Type B pancreatic cell (in vitro differentiated cells): ENCODE results near the gene ABHD8. TPM values are rescaled to one million over a fixed set of nuclear protein-coding genes. Genes with fewer than 3 reads are reported as not detected.

Experiments used
- DNase-seq: peaks from one replicate; pipeline ENCODE4 v3.0.0; 2021; ENCODE audit warnings: mixed read lengths; ENCODE audit not compliant: unreplicated experiment; ENCODE audit errors: extremely low spot score
- H3K27ac Mint-ChIP-seq: 2 replicates; pipeline ENCODE4 v1.8.0; 2021; ENCODE audit warnings: mild to moderate bottlenecking, mixed read lengths
- H3K27me3 Mint-ChIP-seq: 2 replicates; pipeline ENCODE4 v1.8.0; 2021; ENCODE audit warnings: mixed read lengths
- H3K36me3 Mint-ChIP-seq: 2 replicates; pipeline ENCODE4 v1.8.0; 2021; ENCODE audit warnings: mixed read lengths
- H3K4me1 Mint-ChIP-seq: one replicate; pipeline ENCODE4 v1.8.0; 2021; ENCODE audit warnings: mixed read lengths; ENCODE audit not compliant: unreplicated experiment
- H3K4me3 Mint-ChIP-seq: 2 replicates; pipeline ENCODE4 v1.8.0; 2021; ENCODE audit warnings: mild to moderate bottlenecking, mixed read lengths
- H3K9me3 Mint-ChIP-seq: 2 replicates; pipeline ENCODE4 v1.8.0; 2021; ENCODE audit warnings: mixed read lengths
- total RNA-seq: library from RNA; stranded (reverse); gene quantifications from 2 replicates; pipeline ENCODE4 v1.2.1, GENCODE V29; 2021; ENCODE audit warnings: low replicate concordance
- TF ChIP-seq, protein P1 (sequence below): fragments of 200-600 bp; sonication (generic); conservative IDR thresholded peaks from 2 replicates; pipeline ENCODE4 v1.5.0; 2021; ENCODE audit warnings: antibody characterized with exemption, mild to moderate bottlenecking

ABHD8 gene
- total RNA-seq, 1 donor from 2014 or later, result 14.3 TPM

DNA sequence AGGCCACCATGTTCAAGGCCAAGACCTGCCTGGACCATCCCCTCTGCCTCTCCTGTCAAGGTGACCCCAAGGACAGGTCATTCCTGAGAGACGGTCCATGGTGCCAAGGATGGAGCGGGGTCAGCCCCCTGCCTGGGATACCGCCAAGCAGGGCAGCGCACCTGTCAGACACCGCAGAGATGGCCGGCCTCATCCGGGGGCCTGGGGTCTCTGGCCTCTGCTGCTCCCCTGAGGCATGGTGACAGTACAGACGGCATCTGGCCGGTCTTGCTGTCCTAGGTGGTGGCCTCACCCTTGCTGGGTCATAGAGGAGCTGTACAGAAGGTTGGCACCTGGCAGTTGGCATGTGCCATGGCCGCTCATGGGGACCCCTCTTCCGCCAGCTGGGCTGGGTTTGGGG is 17.2 kb upstream of the ABHD8 start:
- no peak for DNase-seq
- Mint-ChIP-seq H3K9me3 (no peaks in the 10 kb centered on the region), H3K27me3 (no peaks in the 10 kb centered on the region), H3K36me3 (peaks cover 8% of the 10 kb centered on the region), H3K4me3 (no peak overlapping the region), H3K27ac (no peak overlapping the region), H3K4me1 (no peaks in the 10 kb centered on the region)
- TF ChIP-seq, protein P1, sequence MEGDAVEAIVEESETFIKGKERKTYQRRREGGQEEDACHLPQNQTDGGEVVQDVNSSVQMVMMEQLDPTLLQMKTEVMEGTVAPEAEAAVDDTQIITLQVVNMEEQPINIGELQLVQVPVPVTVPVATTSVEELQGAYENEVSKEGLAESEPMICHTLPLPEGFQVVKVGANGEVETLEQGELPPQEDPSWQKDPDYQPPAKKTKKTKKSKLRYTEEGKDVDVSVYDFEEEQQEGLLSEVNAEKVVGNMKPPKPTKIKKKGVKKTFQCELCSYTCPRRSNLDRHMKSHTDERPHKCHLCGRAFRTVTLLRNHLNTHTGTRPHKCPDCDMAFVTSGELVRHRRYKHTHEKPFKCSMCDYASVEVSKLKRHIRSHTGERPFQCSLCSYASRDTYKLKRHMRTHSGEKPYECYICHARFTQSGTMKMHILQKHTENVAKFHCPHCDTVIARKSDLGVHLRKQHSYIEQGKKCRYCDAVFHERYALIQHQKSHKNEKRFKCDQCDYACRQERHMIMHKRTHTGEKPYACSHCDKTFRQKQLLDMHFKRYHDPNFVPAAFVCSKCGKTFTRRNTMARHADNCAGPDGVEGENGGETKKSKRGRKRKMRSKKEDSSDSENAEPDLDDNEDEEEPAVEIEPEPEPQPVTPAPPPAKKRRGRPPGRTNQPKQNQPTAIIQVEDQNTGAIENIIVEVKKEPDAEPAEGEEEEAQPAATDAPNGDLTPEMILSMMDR, result no peak

DNA sequence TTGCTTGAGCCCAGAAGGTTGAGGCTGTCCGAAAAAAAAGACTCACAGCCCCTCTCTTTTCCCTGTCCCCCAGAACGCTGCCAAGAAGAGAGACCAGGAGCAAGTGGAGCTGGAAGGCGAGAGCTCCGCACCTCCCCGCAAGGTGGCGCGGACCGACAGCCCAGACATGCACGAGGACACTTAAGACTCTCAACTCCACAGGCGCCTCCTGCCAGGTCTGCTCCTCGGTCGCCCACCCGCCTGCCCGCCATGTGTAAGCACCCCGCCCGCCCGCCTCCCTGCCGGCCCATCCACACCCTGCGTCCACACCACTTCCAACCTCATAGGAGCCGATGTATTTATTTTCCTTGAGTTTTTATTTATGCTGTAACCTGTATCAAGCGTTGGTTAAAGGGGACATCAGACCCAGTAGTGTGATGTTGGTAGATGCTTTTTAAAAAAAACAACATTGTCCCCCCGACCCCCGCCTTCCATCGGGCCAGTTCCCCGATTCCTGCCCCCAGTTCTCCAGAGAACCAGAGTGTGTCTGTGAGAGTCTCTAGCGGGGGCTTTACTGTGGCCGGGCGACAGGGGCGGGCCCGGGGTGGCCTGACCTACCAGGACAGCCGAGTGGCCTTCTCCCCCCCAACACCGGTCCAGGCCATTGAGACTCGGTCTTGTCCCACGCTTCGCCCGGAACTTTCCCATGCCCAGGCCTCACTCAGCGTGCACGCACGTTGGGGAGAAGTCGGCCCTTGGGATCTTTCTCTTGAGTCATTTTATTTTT is 16.4 kb upstream of the ABHD8 start:
- DNase-seq, result no peak
- Mint-ChIP-seq H3K4me3 (no peak overlapping the region), H3K27ac (no peak overlapping the region)

DNA sequence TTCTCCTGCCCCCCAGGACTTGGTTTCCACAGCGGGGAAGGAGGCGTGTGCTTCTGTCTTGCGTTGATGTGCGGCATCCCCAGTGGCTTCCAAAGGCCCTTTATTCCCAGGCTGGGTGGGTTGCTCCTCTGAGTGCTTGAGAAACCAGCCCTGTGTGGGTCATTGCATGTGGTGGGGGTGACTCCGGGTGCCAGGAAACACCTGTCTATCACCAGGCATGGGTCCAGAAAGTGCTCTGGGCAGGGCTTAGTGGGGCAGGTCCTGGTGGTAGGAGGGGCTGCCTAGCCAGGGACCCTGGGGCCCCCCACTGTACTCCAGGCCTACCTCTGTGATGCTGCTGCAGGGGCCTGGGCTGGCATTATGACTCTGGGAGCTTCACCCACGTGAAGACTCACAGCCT is 15.7 kb upstream of the ABHD8 start:
- Mint-ChIP-seq H3K4me3 (no peak overlapping the region), H3K9me3 (no peaks in the 10 kb centered on the region), H3K36me3 (peaks cover 8% of the 10 kb centered on the region), H3K27ac (no peak overlapping the region), H3K27me3 (no peaks in the 10 kb centered on the region), H3K4me1 (no peaks in the 10 kb centered on the region)
- TF ChIP-seq, protein P1, result no peak
- DNase-seq, result no peak

More for the DNA sequence above, 16.4 kb upstream of the ABHD8 start:
- Mint-ChIP-seq H3K9me3 (no peaks in the 10 kb centered on the region), H3K4me1 (no peaks in the 10 kb centered on the region), H3K36me3 (peaks cover 8% of the 10 kb centered on the region), H3K27me3 (no peaks in the 10 kb centered on the region)
- TF ChIP-seq, protein P1, result no peak

DNA sequence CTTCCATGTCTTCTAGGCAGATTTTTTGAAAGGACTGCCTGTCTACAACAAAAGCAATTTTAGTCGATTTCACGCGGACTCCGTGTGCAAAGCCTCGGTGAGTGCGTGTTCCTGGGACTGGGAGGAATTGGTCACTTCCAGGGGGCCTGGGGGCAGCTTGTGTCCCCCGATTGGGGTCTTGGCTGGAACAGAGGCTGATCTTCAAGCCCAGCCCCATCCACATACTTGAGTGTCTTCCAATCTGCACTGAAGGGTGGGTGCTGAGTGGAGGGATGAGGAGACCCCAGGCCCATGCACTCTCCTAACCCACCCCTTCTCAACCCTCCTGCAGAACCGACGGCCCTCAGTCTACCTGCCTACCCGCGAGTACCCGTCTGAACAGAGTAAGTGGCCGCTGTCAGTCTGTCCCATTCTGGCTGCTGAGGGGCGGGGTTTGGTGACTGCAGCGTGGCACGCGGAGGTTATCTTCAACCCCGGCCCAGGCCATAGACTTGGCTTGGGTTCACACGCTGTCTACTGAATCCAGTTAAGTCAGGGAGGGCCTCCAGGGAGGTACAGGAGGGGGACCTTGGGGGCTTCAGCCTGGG is 10.9 kb upstream of the ABHD8 start:
- no peak overlapping the region for H3K27ac Mint-ChIP-seq
- no peaks in the 10 kb centered on the region for H3K9me3 Mint-ChIP-seq
- TF ChIP-seq, protein P1, result no peak
- DNase-seq, result peak; percentile 69
- H3K27me3 Mint-ChIP-seq, result no peaks in the 10 kb centered on the region
- peaks cover 13% of the 10 kb centered on the region for H3K4me1 Mint-ChIP-seq
- peaks cover 12% of the 10 kb centered on the region for H3K36me3 Mint-ChIP-seq
- no peak overlapping the region for H3K4me3 Mint-ChIP-seq

DNA sequence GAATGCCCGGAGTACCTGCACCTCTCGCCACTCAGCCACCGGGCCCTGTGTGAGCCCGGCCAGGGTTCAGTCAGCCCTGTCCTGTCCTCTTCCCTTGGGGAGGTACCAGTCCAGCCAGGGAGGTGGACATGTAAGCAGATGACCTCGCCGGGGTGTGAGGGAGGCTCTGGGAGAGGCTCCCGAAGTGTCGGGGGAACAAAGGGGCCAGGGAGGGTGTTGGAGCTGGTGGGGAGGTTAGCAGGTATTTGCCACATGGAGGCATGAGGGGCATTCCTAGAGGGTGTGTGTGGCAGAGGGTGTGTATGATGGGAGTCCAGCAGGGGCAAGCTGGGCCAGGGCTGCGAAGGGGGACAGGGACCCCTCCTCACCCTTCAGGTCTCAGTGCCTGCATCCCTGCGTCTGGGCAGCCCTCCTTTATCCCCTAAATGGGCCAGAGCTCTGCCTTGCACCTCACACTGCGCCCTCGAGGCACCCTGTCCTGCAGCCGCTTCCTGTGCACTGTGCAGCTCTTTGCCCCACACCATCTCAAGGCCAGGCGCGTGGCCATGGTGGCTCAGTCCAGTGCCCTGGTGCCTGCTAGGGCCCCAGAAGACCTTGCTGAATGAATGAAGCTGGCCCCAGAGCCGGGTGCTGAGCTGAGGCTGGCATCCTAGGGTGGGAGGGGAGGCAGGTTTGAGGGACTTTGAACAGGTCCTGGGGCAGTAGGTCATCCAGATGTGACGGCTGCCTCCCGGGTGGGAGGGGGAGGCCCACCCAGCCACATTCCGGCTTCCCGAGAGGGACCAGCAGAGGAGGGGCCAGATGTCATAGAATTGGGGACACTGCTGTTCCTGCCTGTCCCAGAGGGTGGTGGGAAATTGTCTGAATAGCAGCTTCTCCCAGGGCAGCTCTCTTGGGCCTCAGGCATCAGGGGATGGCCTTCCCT is 9.2 kb upstream of the ABHD8 start:
- TF ChIP-seq, protein P1, result no peak
- Mint-ChIP-seq H3K9me3 (no peaks in the 10 kb centered on the region), H3K36me3 (peaks cover 13% of the 10 kb centered on the region), H3K27me3 (no peaks in the 10 kb centered on the region), H3K4me1 (peaks cover 23% of the 10 kb centered on the region), H3K4me3 (peak overlapping the region; percentile 85), H3K27ac (peak overlapping the region; percentile 95)
- no peak for DNase-seq
